Measurements from ENCODE around the gene MAGI2.

GRCh38 chr7:78141522-78142281, 1311.8 kb downstream of the MAGI2 start:
- TF ChIP-seq CTCF (IDR thresholded peaks at IDR 0.05), result no peak
- no peak for TF ChIP-seq POLR2A (IDR thresholded peaks at IDR 0.05)
- TF ChIP-seq POLR2AphosphoS5 (IDR thresholded peaks at IDR 0.05; ENCODE audit: insufficient read depth in 1 of 2, low read depth in 1 of 2), result no peak
